ENCODE results near the gene PTMS.

Gene PTMS

GRCh38 chr12:6763380-6763779 is 2.8 kb upstream of the PTMS start:
- H4K8ac ChIP-seq (ENCODE audit: low read depth, low read length): no peak overlapping the region
- H2AFZ ChIP-seq (ENCODE audit: low read length): peak overlapping the region; percentile 48
- H4K91ac ChIP-seq (ENCODE audit: low read depth, low read length, poor library complexity): no peak overlapping the region
- peak overlapping the region; percentile 21 for H3K4me2 ChIP-seq (ENCODE audit: insufficient read depth, low read length, poor library complexity, severe bottlenecking)
- H3K4me3 ChIP-seq (ENCODE audit: low read length in 2 of 2): peak overlapping the region in 1 of 2 donors; percentile 17
- H3K9ac ChIP-seq (ENCODE audit: low read depth, low read length, poor library complexity): no peak overlapping the region
- H3K18ac ChIP-seq (ENCODE audit: low read length): peak overlapping the region; percentile 44
- H2BK12ac ChIP-seq (ENCODE audit: low read length): peak overlapping the region; percentile 28
- H2AK5ac ChIP-seq (ENCODE audit: low read depth, low read length): peak overlapping the region; percentile 33
- peak overlapping the region; percentile 95 for H3K27ac ChIP-seq (replicated peaks; ENCODE audit: low read length)
- peak overlapping the region; percentile 19 for H2BK120ac ChIP-seq (ENCODE audit: low read depth, low read length)
- peaks cover 3 to 5% of the 10 kb centered on the region in 2 donors for H3K36me3 ChIP-seq (replicated peaks in 1 of 2; ENCODE audit: control insufficient read depth in 2 of 2, insufficient read depth in 2 of 2, low read length in 2 of 2)
- H3K4ac ChIP-seq (ENCODE audit: low read length): no peak overlapping the region
- no peak for DNase-seq (ENCODE audit: low spot score)
- H3K14ac ChIP-seq (ENCODE audit: low read length): no peak overlapping the region
- no peaks in the 10 kb centered on the region for H3K79me1 ChIP-seq (ENCODE audit: low read depth, low read length)
- H3K9me3 ChIP-seq (replicated peaks in 1 of 2; ENCODE audit: control insufficient read depth in 2 of 2, insufficient read depth in 1 of 2, low read depth in 1 of 2, low read length in 2 of 2): peaks cover 0 to 3% of the 10 kb centered on the region in 2 donors
- H2BK15ac ChIP-seq (ENCODE audit: low read length): no peak overlapping the region
- peaks cover 27 to 35% of the 10 kb centered on the region in 2 donors for H3K4me1 ChIP-seq (ENCODE audit: control insufficient read depth in 2 of 2, insufficient read depth in 1 of 2, low read depth in 1 of 2, low read length in 2 of 2)
- WGBS, 2 donors (ENCODE audit: extremely low coverage in 2 of 2, insufficient read length in 2 of 2, insufficient replicate concordance in 1 of 2): no CpG with 5 or more reads among the region's 4 CpGs
- H3K23ac ChIP-seq (ENCODE audit: low read depth, low read length, poor library complexity): no peak overlapping the region
- H3K27me3 ChIP-seq (ENCODE audit: control insufficient read depth in 3 of 3, insufficient read depth in 3 of 3, low read depth in 1 of 3, low read length in 3 of 3): no peaks in the 10 kb centered on the region
- peak overlapping the region; percentile 80 for H2BK5ac ChIP-seq (ENCODE audit: low read length)

- WGBS, 2 donors (ENCODE audit: extremely low coverage in 2 of 2, insufficient read length in 2 of 2, insufficient replicate concordance in 1 of 2): no CpG with 5 or more reads among the region's 16 CpGs
- no peak overlapping the region for H3K23ac ChIP-seq (ENCODE audit: low read depth, low read length, poor library complexity)
- no peak overlapping the region for H2BK12ac ChIP-seq (ENCODE audit: low read length)
- peak overlapping the region in 1 of 2 donors; percentile 98 for H3K4me3 ChIP-seq (ENCODE audit: low read length in 2 of 2)
- H3K18ac ChIP-seq (ENCODE audit: low read length): peak overlapping the region; percentile 44
- H3K9me3 ChIP-seq (replicated peaks in 1 of 2; ENCODE audit: control insufficient read depth in 2 of 2, insufficient read depth in 1 of 2, low read depth in 1 of 2, low read length in 2 of 2): peaks cover 0 to 3% of the 10 kb centered on the region in 2 donors
- H2AK5ac ChIP-seq (ENCODE audit: low read depth, low read length): no peak overlapping the region
- no peak overlapping the region for H3K14ac ChIP-seq (ENCODE audit: low read length)
- no peaks in the 10 kb centered on the region for H3K79me1 ChIP-seq (ENCODE audit: low read depth, low read length)
- peak overlapping the region; percentile 99 for H2BK5ac ChIP-seq (ENCODE audit: low read length)
- H3K27ac ChIP-seq (replicated peaks; ENCODE audit: low read length): peak overlapping the region; percentile 98
- no peak overlapping the region for H3K9ac ChIP-seq (ENCODE audit: low read depth, low read length, poor library complexity)
- H3K4me2 ChIP-seq (ENCODE audit: insufficient read depth, low read length, poor library complexity, severe bottlenecking): peak overlapping the region; percentile 59
- no peak overlapping the region for H4K91ac ChIP-seq (ENCODE audit: low read depth, low read length, poor library complexity)
- peak overlapping the region; percentile 48 for H2AFZ ChIP-seq (ENCODE audit: low read length)
- peaks cover 3 to 10% of the 10 kb centered on the region in 2 donors for H3K36me3 ChIP-seq (replicated peaks in 1 of 2; ENCODE audit: control insufficient read depth in 2 of 2, insufficient read depth in 2 of 2, low read length in 2 of 2)
- no peak overlapping the region for H3K4ac ChIP-seq (ENCODE audit: low read length)
- no peak overlapping the region for H4K8ac ChIP-seq (ENCODE audit: low read depth, low read length)
- H2BK15ac ChIP-seq (ENCODE audit: low read length): no peak overlapping the region
- H3K27me3 ChIP-seq (ENCODE audit: control insufficient read depth in 3 of 3, insufficient read depth in 3 of 3, low read depth in 1 of 3, low read length in 3 of 3): no peaks in the 10 kb centered on the region
- H3K4me1 ChIP-seq (ENCODE audit: control insufficient read depth in 2 of 2, insufficient read depth in 1 of 2, low read depth in 1 of 2, low read length in 2 of 2): peaks cover 22 to 37% of the 10 kb centered on the region in 2 donors
- peak; percentile 99 for DNase-seq (ENCODE audit: low spot score)
- H2BK120ac ChIP-seq (ENCODE audit: low read depth, low read length): no peak overlapping the region
Observed at GRCh38 chr12:6764011-6764828, 1.9 kb upstream of the PTMS start.

- Histone ChIP-seq H3K9me3 (replicated peaks in 1 of 2; ENCODE audit: control insufficient read depth in 2 of 2, insufficient read depth in 1 of 2, low read depth in 1 of 2, low read length in 2 of 2) (peaks cover 0 to 3% of the 10 kb centered on the region in 2 donors), H2BK15ac (ENCODE audit: low read length) (peak overlapping the region; percentile 88), H3K27me3 (ENCODE audit: control insufficient read depth in 3 of 3, insufficient read depth in 3 of 3, low read depth in 1 of 3, low read length in 3 of 3) (no peaks in the 10 kb centered on the region), H2BK5ac (ENCODE audit: low read length) (peak overlapping the region; percentile 99), H3K79me1 (ENCODE audit: low read depth, low read length) (peaks cover 5% of the 10 kb centered on the region), H3K23ac (ENCODE audit: low read depth, low read length, poor library complexity) (no peak overlapping the region), H3K4me1 (ENCODE audit: control insufficient read depth in 2 of 2, insufficient read depth in 1 of 2, low read depth in 1 of 2, low read length in 2 of 2) (peaks cover 26 to 44% of the 10 kb centered on the region in 2 donors), H3K9ac (ENCODE audit: low read depth, low read length, poor library complexity) (no peak overlapping the region), H3K36me3 (replicated peaks in 1 of 2; ENCODE audit: control insufficient read depth in 2 of 2, insufficient read depth in 2 of 2, low read length in 2 of 2) (peaks cover 10 to 19% of the 10 kb centered on the region in 2 donors), H3K14ac (ENCODE audit: low read length) (no peak overlapping the region), H2BK12ac (ENCODE audit: low read length) (no peak overlapping the region), H2BK120ac (ENCODE audit: low read depth, low read length) (peak overlapping the region; percentile 65), H3K27ac (replicated peaks; ENCODE audit: low read length) (peak overlapping the region; percentile 98), H2AK5ac (ENCODE audit: low read depth, low read length) (no peak overlapping the region), H4K8ac (ENCODE audit: low read depth, low read length) (no peak overlapping the region), H3K4ac (ENCODE audit: low read length) (no peak overlapping the region), H3K4me3 (ENCODE audit: low read length in 2 of 2) (peak overlapping the region; percentile 36 to 98), H4K91ac (ENCODE audit: low read depth, low read length, poor library complexity) (peak overlapping the region; percentile 60), H3K4me2 (ENCODE audit: insufficient read depth, low read length, poor library complexity, severe bottlenecking) (peak overlapping the region; percentile 73), H3K18ac (ENCODE audit: low read length) (peak overlapping the region; percentile 89), H2AFZ (ENCODE audit: low read length) (peak overlapping the region; percentile 10)
- no peak for DNase-seq (ENCODE audit: low spot score)
- no CpG with 5 or more reads among the region's 7 CpGs for WGBS, 2 donors (ENCODE audit: extremely low coverage in 2 of 2, insufficient read length in 2 of 2, insufficient replicate concordance in 1 of 2)
Observed at GRCh38 chr12:6765048-6765633, 1.0 kb upstream of the PTMS start.

Measured in neuronal stem cell (in vitro differentiated cells).